Measurements from ENCODE around the gene DCTPP1.
"Not testable (repeated sequence)": the region's sequence is repeated elsewhere in the genome, so short reads cannot be mapped to it uniquely, and the experiment has no call there.

DCTPP1 gene

GRCh38 chr16:30413112-30413806, 16.6 kb downstream of the DCTPP1 start:
- H3K27me3 Mint-ChIP-seq = no peaks in the 10 kb centered on the region
- H3K36me3 Mint-ChIP-seq (ENCODE audit: low read depth) = peaks cover 33% of the 10 kb centered on the region
- ATAC-seq = no peak
- H3K27ac Mint-ChIP-seq = no peak overlapping the region
- peaks cover 50% of the 10 kb centered on the region for H3K4me1 Mint-ChIP-seq
- no peak overlapping the region for H3K4me3 Mint-ChIP-seq
- H3K9me3 Mint-ChIP-seq = no peaks in the 10 kb centered on the region
- DNase-seq = no peak

GRCh38 chr16:30409125-30410060, 20.4 kb downstream of the DCTPP1 start:
- DNase-seq (peak; percentile 96), ATAC-seq (peak; percentile 53)
- Mint-ChIP-seq H3K27me3 (no peaks in the 10 kb centered on the region), H3K4me1 (peaks cover 44% of the 10 kb centered on the region), H3K9me3 (no peaks in the 10 kb centered on the region), H3K36me3 (ENCODE audit: low read depth) (peaks cover 18% of the 10 kb centered on the region), H3K4me3 (peak overlapping the region; percentile 78), H3K27ac (peak overlapping the region; percentile 52)

- H3K27ac Mint-ChIP-seq = peak overlapping the region; percentile 82
- H3K36me3 Mint-ChIP-seq (ENCODE audit: low read depth) = peaks cover 12% of the 10 kb centered on the region
- H3K4me1 Mint-ChIP-seq = peaks cover 37% of the 10 kb centered on the region
- DNase-seq = no peak
- H3K27me3 Mint-ChIP-seq = no peaks in the 10 kb centered on the region
- peak overlapping the region; percentile 78 for H3K4me3 Mint-ChIP-seq
- H3K9me3 Mint-ChIP-seq = no peaks in the 10 kb centered on the region
- no peak for ATAC-seq
Measured at GRCh38 chr16:30407804-30408534, 21.9 kb downstream of the DCTPP1 start.

- peak; percentile 84 for ATAC-seq
Measured at GRCh38 chr16:30407102-30407803, 22.6 kb downstream of the DCTPP1 start, which contains the start of gene ZNF771. Gene ZNF771, plus strand, starts transcription at chr16:30407606. Its CDS starts 448 bp downstream, at chr16:30408054.

GRCh38 chr16:30406795-30407101, 23.1 kb downstream of the DCTPP1 start:
- H3K9me3 Mint-ChIP-seq = no peaks in the 10 kb centered on the region
- no peaks in the 10 kb centered on the region for H3K27me3 Mint-ChIP-seq
- H3K27ac Mint-ChIP-seq = peak overlapping the region; percentile 98
- H3K4me1 Mint-ChIP-seq = peaks cover 30% of the 10 kb centered on the region
- DNase-seq (no peak), ATAC-seq (no peak)
- H3K4me3 Mint-ChIP-seq = peak overlapping the region; percentile 88
- H3K36me3 Mint-ChIP-seq (ENCODE audit: low read depth) = peaks cover 6% of the 10 kb centered on the region

More at GRCh38 chr16:30407102-30407803, 22.6 kb downstream of the DCTPP1 start, which contains the start of gene ZNF771:
- Mint-ChIP-seq H3K9me3 (no peaks in the 10 kb centered on the region), H3K4me1 (peaks cover 34% of the 10 kb centered on the region), H3K4me3 (peak within 1 kb of the TSS; percentile 88), H3K36me3 (ENCODE audit: low read depth) (peaks cover 10% of the 10 kb centered on the region), H3K27ac (peak within 1 kb of the TSS; percentile 98), H3K27me3 (no peaks in the 10 kb centered on the region)
- DNase-seq = peak; percentile 96

GRCh38 chr16:30401768-30402425, 27.9 kb downstream of the DCTPP1 start:
- no peaks in the 10 kb centered on the region for H3K27me3 Mint-ChIP-seq
- DNase-seq = no peak
- H3K36me3 Mint-ChIP-seq (ENCODE audit: low read depth) = peaks cover 11% of the 10 kb centered on the region
- no peak for ATAC-seq
- H3K4me3 Mint-ChIP-seq = peak overlapping the region; percentile 76
- peaks cover 50% of the 10 kb centered on the region for H3K4me1 Mint-ChIP-seq
- H3K9me3 Mint-ChIP-seq = no peaks in the 10 kb centered on the region
- H3K27ac Mint-ChIP-seq = peak overlapping the region; percentile 32

GRCh38 chr16:30399435-30400186, 30.2 kb downstream of the DCTPP1 start:
- H3K27me3 Mint-ChIP-seq = no peaks in the 10 kb centered on the region
- DNase-seq = no peak
- no peaks in the 10 kb centered on the region for H3K9me3 Mint-ChIP-seq
- peak overlapping the region; percentile 76 for H3K4me3 Mint-ChIP-seq
- ATAC-seq = no peak
- peaks cover 15% of the 10 kb centered on the region for H3K36me3 Mint-ChIP-seq (ENCODE audit: low read depth)
- peaks cover 54% of the 10 kb centered on the region for H3K4me1 Mint-ChIP-seq
- peak overlapping the region; percentile 87 for H3K27ac Mint-ChIP-seq

GRCh38 chr16:30398661-30399434, 31.0 kb downstream of the DCTPP1 start:
- H3K9me3 Mint-ChIP-seq = no peaks in the 10 kb centered on the region
- DNase-seq (no peak), ATAC-seq (no peak)
- peaks cover 15% of the 10 kb centered on the region for H3K36me3 Mint-ChIP-seq (ENCODE audit: low read depth)
- H3K4me3 Mint-ChIP-seq = peak overlapping the region; percentile 76
- H3K4me1 Mint-ChIP-seq = peaks cover 59% of the 10 kb centered on the region
- no peaks in the 10 kb centered on the region for H3K27me3 Mint-ChIP-seq
- H3K27ac Mint-ChIP-seq = peak overlapping the region; percentile 65

- H3K9me3 Mint-ChIP-seq = no peaks in the 10 kb centered on the region
- ATAC-seq (no peak), DNase-seq (no peak)
- H3K4me3 Mint-ChIP-seq = no peak overlapping the region
- H3K27ac Mint-ChIP-seq = no peak overlapping the region
- peaks cover 59% of the 10 kb centered on the region for H3K4me1 Mint-ChIP-seq
- no peaks in the 10 kb centered on the region for H3K27me3 Mint-ChIP-seq
- peaks cover 15% of the 10 kb centered on the region for H3K36me3 Mint-ChIP-seq (ENCODE audit: low read depth)
Measured at GRCh38 chr16:30397776-30398660, 31.8 kb downstream of the DCTPP1 start.

GRCh38 chr16:30397056-30397455, 32.8 kb downstream of the DCTPP1 start:
- ATAC-seq (no peak), DNase-seq (no peak)
- Mint-ChIP-seq H3K4me3 (peak overlapping the region; percentile 85), H3K27ac (no peak overlapping the region), H3K27me3 (no peaks in the 10 kb centered on the region), H3K4me1 (peaks cover 59% of the 10 kb centered on the region), H3K36me3 (ENCODE audit: low read depth) (peaks cover 15% of the 10 kb centered on the region), H3K9me3 (no peaks in the 10 kb centered on the region)

GRCh38 chr16:30396627-30397026, 33.2 kb downstream of the DCTPP1 start:
- H3K27ac Mint-ChIP-seq = not testable (repeated sequence)

More at GRCh38 chr16:30396627-30397026, 33.2 kb downstream of the DCTPP1 start:
- not testable (repeated sequence) for DNase-seq, ATAC-seq, H3K9me3 Mint-ChIP-seq, H3K27me3 Mint-ChIP-seq
- Mint-ChIP-seq H3K4me1 (peaks cover 57% of the 10 kb centered on the region), H3K36me3 (ENCODE audit: low read depth) (peaks cover 15% of the 10 kb centered on the region), H3K4me3 (peak overlapping the region; percentile 85)
